ENCODE data around the gene FMR1.

- TF ChIP-seq CTCF (IDR thresholded peaks at IDR 0.05; ENCODE audit: insufficient read depth, low read depth, low read length) (no peak), EZH2 (IDR thresholded peaks at IDR 0.05; ENCODE audit: insufficient read depth, low read length) (no peak)
These were observed 3.6 kb upstream of the FMR1 start for GRCh38 chrX:147908106-147908505.
